Stimulated activated CD4-positive, alpha-beta T cell treated with anti-CD3 and anti-CD28 coated beads, Interleukin-2, amount 100 ng/mL, for 48 hours (primary cell): ENCODE measurements around the gene NAPSA.

Experiments used
- DNase-seq, 2 donors: peaks; one replicate each; pipeline ENCODE4 v3.0.0-alpha.2; 2020

NAPSA gene

GRCh38 chr19:50313812-50314536 lies 51.5 kb downstream of the NAPSA start:
- no peak for DNase-seq

DNA sequence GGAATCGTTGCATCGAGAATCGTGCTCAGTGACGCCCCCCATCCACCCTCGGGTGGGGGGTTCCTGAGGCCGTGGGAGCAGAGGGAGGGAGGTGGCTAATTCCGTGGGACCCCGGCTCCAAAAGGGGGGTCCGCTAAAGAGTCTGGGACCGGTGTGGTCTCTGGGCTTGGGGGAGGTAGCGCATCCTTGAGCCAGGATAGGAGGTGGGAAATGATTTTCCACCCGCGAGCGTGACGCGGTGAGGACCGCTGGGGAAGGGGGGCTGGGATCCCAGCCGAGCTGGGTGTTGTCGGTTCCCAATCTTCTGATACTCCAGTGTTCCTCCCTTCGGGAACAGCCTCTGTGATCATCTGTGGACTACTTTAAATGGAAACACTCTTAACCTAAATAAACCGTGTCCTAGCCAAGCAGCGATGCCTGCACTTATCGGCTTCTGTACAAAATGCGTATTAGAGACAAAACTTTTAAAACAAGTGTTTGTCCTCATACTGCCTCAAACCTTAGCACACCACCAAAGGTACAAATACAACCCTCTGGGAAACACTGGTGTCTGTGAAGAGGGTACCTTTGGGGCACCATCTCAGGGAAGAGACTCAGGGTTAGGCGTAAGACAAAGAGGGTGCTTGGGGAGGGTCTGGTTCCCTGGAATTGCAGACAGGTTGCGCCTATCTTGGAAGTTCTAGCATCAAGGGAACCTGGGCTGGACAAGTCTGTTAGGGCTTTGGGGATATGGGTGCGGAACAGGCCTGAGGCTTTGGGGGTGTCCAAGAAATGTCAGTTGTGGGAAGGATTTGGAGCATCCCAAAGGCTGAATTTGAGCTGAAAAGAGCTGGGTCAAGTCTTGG lies 52.2 kb downstream of the NAPSA start:
- DNase-seq = no peak

GRCh38 chr19:50311723-50312635 lies 53.5 kb downstream of the NAPSA start:
- DNase-seq = no peak

GRCh38 chr19:50310759-50311465 lies 54.5 kb downstream of the NAPSA start:
- DNase-seq = no peak

DNA sequence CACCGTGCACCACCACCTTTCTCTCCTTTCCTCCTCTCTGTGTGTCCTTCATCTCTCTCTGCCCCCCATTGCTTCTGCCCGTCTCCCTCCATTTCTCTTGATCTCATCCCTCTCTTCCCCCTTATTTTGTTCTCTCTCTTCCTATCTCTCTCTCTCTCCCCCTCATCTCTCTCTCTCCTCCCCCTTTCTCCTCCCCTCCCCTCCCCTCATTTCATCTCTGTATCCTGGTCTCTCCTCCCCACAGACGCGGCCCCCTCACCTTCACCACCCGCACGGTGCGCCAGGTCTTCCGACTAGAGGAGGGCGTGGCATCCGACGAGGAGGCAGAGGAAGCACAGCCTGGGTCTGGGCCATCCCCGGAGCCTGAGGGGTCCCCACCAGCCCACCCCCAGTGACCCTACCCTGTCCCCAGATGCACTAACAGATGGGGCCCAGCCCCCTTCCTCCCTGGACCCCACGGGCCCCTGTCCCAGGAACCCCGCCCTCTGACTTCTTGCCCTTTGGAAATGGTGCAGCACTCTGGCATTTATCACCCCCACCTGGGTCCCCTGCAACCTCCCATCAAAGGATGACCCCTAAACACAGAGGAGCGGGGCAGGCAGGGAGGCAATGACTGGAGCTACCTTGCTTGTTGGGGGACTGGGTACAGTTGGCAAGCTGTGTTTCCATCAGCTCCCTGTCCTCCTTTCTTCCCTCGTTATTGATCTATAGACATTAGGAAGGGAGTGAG lies 55.9 kb downstream of the NAPSA start:
- no peak for DNase-seq

DNA sequence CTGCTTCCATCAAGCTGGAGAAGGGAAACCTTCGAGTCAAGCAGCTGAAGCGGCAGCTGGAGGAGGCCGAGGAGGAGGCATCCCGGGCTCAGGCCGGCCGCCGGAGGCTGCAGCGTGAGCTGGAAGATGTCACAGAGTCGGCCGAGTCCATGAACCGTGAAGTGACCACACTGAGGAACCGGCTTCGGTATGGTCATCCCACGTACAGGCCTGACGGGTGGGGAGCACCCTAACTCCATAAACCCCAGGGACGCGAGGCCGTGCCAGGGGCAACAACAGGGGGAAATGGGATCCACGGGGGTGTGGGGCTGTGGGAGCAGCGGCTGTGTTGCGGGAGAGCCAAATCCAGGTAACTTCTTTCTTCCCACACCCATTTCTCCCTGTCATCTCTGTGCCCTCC lies 56.4 kb downstream of the NAPSA start:
- no peak for DNase-seq
